Endothelial cell of umbilical vein (primary cell): ENCODE data around the gene MALT1. TPM values are rescaled to one million over a fixed set of nuclear protein-coding genes. Genes with fewer than 3 reads are reported as not detected.

Experiments
- BruUV-seq: library from RNA; stranded (reverse); fragments of 400-500 nt; replicated peaks from 2 replicates; lab custom pipeline; 2021; lab: Mats Ljungman, UMichigan
- CTCF ChIA-PET: fragments of 300-600, 350-600 bp; sonication (Branson Sonifier 250); formaldehyde crosslinking; loops from one replicate; lab custom pipeline; 2021; ENCODE audit warnings: antibody characterized with exemption, inconsistent platforms; lab: Charles Lee
- POLR2A ChIA-PET: fragments of 300-600, 350-600 bp; sonication (Branson Sonifier 250); formaldehyde crosslinking; loops from one replicate; lab custom pipeline; 2021; ENCODE audit warnings: antibody characterized with exemption, inconsistent platforms; lab: Charles Lee
- DNase-seq: peaks from one replicate; pipeline ENCODE4 v3.0.0-alpha.2; 2011; ENCODE audit warnings: low read depth, low spot score
- FAIRE-seq: peaks from 2 replicates; lab custom pipeline; 2011; peaks lifted over from hg19 to GRCh38; lab: Jason Lieb, UNC
- H2AFZ ChIP-seq: 2 replicates; pipeline ENCODE4 v1.6.0; 2012; ENCODE audit warnings: low read depth, low read length, control low read depth, inconsistent platforms
- H3K27ac ChIP-seq: 2 replicates; pipeline ENCODE4 v1.5.1; 2011; ENCODE audit warnings: low read depth, mild to moderate bottlenecking, control low read depth, low read length, moderate library complexity; ENCODE audit not compliant: insufficient read depth
- H3K27me3 ChIP-seq, 2 experiments: 2 replicates each; pipeline versions ENCODE4 v1.6.0 to v1.6.1; 2011; ENCODE audit warnings: low read length in 2 of 2, mixed read lengths in 1 of 2; ENCODE audit not compliant: control insufficient read depth in 2 of 2, insufficient read depth in 2 of 2
- H3K36me3 ChIP-seq, 2 experiments: 2 replicates in 1 of 2; 3 replicates in 1 of 2; pipeline ENCODE4 v1.5.1; 2011; ENCODE audit warnings: low read length in 2 of 2, mild to moderate bottlenecking in 1 of 2, moderate library complexity in 1 of 2; ENCODE audit not compliant: control insufficient read depth in 2 of 2, insufficient read depth in 2 of 2; ENCODE audit errors: extremely low read depth in 1 of 2
- H3K4me1 ChIP-seq: 3 replicates; pipeline ENCODE4 v1.5.1; 2011; ENCODE audit warnings: mild to moderate bottlenecking, low read length; ENCODE audit not compliant: control insufficient read depth, insufficient read depth; ENCODE audit errors: extremely low read depth
- H3K4me2 ChIP-seq: 2 replicates; pipeline ENCODE4 v1.6.1; 2011; ENCODE audit warnings: low read length, control low read depth, mixed read lengths; ENCODE audit not compliant: insufficient read depth
- H3K4me3 ChIP-seq, 3 experiments: fragments of 200-600 bp in 1 of 3; sonication (generic), shearing (Covaris generic) in 1 of 3; replicated peaks in 1 of 3; 2 replicates each; pipeline ENCODE4 v1.5.1; 2011 to 2016; ENCODE audit warnings: control low read depth in 3 of 3, low read length in 3 of 3, mild to moderate bottlenecking in 2 of 3, inconsistent platforms in 1 of 3, low read depth in 1 of 3, moderate library complexity in 1 of 3; ENCODE audit not compliant: insufficient read depth in 1 of 3
- H3K79me2 ChIP-seq: 2 replicates; pipeline ENCODE4 v1.6.0; 2012; ENCODE audit warnings: low read length, inconsistent platforms; ENCODE audit not compliant: control insufficient read depth, insufficient read depth
- H3K9ac ChIP-seq: replicated peaks from 2 replicates; pipeline ENCODE3; 2011; ENCODE audit warnings: low read length, control low read depth; ENCODE audit not compliant: insufficient read depth; ENCODE audit errors: extremely low read depth
- H3K9me1 ChIP-seq: replicated peaks from 3 replicates; pipeline ENCODE4 v1.6.0; 2011; ENCODE audit warnings: mild to moderate bottlenecking, low read length; ENCODE audit not compliant: control insufficient read depth, insufficient read depth; ENCODE audit errors: extremely low read depth
- H3K9me3 ChIP-seq: replicated peaks from 2 replicates; pipeline ENCODE4 v1.5.1; 2012; ENCODE audit warnings: low read length, inconsistent platforms; ENCODE audit not compliant: control insufficient read depth, insufficient read depth
- H4K20me1 ChIP-seq: replicated peaks from 2 replicates; pipeline ENCODE3; 2011; ENCODE audit warnings: mild to moderate bottlenecking, low read length; ENCODE audit not compliant: control insufficient read depth, insufficient read depth; ENCODE audit errors: extremely low read depth
- EZH2 ChIP-seq: IDR thresholded peaks from 2 replicates; pipeline ENCODE4 v1.6.1; 2012; ENCODE audit warnings: borderline replicate concordance, low read depth, mild to moderate bottlenecking, moderate library complexity, low read length, inconsistent platforms; ENCODE audit not compliant: severe bottlenecking
- FOS ChIP-seq: IDR thresholded peaks from 2 replicates; pipeline ENCODE4 v1.6.1; 2011; ENCODE audit warnings: mild to moderate bottlenecking, low read length, moderate library complexity, borderline replicate concordance; ENCODE audit not compliant: insufficient read depth
- GATA2 ChIP-seq: IDR thresholded peaks from 2 replicates; pipeline ENCODE4 v1.7.0; 2011; ENCODE audit warnings: low read depth, mild to moderate bottlenecking, moderate library complexity, mixed read lengths, low read length; ENCODE audit not compliant: insufficient read length, insufficient read depth
- JUN ChIP-seq: IDR thresholded peaks from 2 replicates; pipeline ENCODE4 v1.6.1; 2011; ENCODE audit warnings: borderline replicate concordance, low read depth; ENCODE audit not compliant: insufficient read length, insufficient read depth
- MYC ChIP-seq: IDR thresholded peaks from one replicate; pipeline ENCODE4 v1.6.1; 2011; ENCODE audit warnings: mild to moderate bottlenecking, low read depth, low read length
- POLR2A ChIP-seq: IDR thresholded peaks from 2 replicates; pipeline ENCODE4 v1.6.1; 2012; ENCODE audit warnings: low read depth, mild to moderate bottlenecking, control low read depth, low read length
- POLR2AphosphoS5 ChIP-seq: IDR thresholded peaks from 2 replicates; pipeline ENCODE4 v1.6.1; 2012; ENCODE audit warnings: low read depth, mild to moderate bottlenecking, control low read depth, low read length, moderate library complexity; ENCODE audit not compliant: insufficient read depth
- dilution Hi-C: fragments of 300-500 bp; cut with MboI; formaldehyde crosslinking; loops from one replicate; pipeline ENCODE4 v1.15.0; 2019; ENCODE audit warnings: low sequenced_read_pairs; ENCODE audit not compliant: extremely low pct_ligation_motif_present
- intact Hi-C: fragments of 100-400 bp; cut with micrococcal nuclease; formaldehyde crosslinking; loops from one replicate; pipeline ENCODE4 v1.10.0; 2022
- polyA plus RNA-seq, 4 experiments: library from polyadenylated mRNA; depleted of rRNA in 3 of 4; stranded (reverse) in 3 of 4; unstranded in 1 of 4; fragments of >200 nt; gene quantifications; 2 replicates each; pipeline versions ENCODE4 v1.2.1 to v1.2.3, GENCODE V29; 2011 to 2012; ENCODE audit warnings: missing spikeins in 1 of 4
- total RNA-seq: library from RNA; stranded (reverse); gene quantifications from 2 replicates; pipeline ENCODE4 v1.2.3, GENCODE V29; 2021
- TF ChIP-seq, protein P1 (sequence below), 2 donors: IDR thresholded peaks; 1 replicate in 1 of 2; 2 replicates in 1 of 2; pipeline ENCODE4 v1.5.1; 2011; ENCODE audit warnings: low read length in 2 of 2, mild to moderate bottlenecking in 2 of 2, moderate library complexity in 2 of 2, control low read depth in 1 of 2, inconsistent platforms in 1 of 2, low read depth in 1 of 2; ENCODE audit not compliant: insufficient read depth in 1 of 2; ENCODE audit errors: extremely low read depth in 1 of 2
- TF ChIP-seq, protein P2 (sequence below): IDR thresholded peaks from 2 replicates; pipeline ENCODE4 v1.6.1; 2011; ENCODE audit not compliant: insufficient read depth, insufficient read length

MALT1 gene
- total and polyA plus RNA-seq, 2 donors (not counting 3 experiments of a cell fraction or from before 2014, with no cell fraction given) = 2.8 to 5.1 TPM

DNA sequence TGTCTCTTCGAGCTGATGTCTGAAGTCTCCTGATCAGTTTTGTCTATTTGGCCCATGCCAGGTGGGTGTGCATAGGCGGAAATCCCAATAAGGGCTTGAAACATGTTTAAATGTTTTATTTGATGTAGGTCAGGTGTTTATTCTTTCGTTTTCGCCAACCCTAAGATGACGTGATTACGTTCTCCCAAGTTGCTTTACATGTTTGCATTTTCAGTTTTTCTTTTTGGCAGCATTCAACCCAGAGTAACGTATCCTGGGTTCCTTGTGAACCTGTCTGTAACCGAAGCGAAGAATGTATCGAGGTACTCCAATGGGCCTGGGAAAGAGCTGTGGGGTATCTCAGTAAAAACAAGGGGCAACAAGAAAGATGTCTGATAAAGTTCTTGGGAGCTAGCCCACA is 45.4 kb upstream of the MALT1 start:
- DNase-seq (no peak), FAIRE-seq (no peak)
- Histone ChIP-seq H3K36me3 (no peaks in the 10 kb centered on the region), H2AFZ (no peak overlapping the region), H4K20me1 (no peaks in the 10 kb centered on the region), H3K4me3 (no peak overlapping the region), H3K9ac (no peak overlapping the region), H3K4me2 (no peak overlapping the region), H3K79me2 (no peaks in the 10 kb centered on the region), H3K27ac (no peak overlapping the region), H3K9me1 (no peaks in the 10 kb centered on the region), H3K4me1 (no peaks in the 10 kb centered on the region), H3K9me3 (no peaks in the 10 kb centered on the region), H3K27me3 (peaks cover 4 to 8% of the 10 kb centered on the region in 2 experiments)
- TF ChIP-seq FOS (no peak), JUN (no peak), GATA2 (no peak), POLR2A (no peak), MYC (no peak), POLR2AphosphoS5 (no peak), EZH2 (no peak)
- TF ChIP-seq, protein P1, sequence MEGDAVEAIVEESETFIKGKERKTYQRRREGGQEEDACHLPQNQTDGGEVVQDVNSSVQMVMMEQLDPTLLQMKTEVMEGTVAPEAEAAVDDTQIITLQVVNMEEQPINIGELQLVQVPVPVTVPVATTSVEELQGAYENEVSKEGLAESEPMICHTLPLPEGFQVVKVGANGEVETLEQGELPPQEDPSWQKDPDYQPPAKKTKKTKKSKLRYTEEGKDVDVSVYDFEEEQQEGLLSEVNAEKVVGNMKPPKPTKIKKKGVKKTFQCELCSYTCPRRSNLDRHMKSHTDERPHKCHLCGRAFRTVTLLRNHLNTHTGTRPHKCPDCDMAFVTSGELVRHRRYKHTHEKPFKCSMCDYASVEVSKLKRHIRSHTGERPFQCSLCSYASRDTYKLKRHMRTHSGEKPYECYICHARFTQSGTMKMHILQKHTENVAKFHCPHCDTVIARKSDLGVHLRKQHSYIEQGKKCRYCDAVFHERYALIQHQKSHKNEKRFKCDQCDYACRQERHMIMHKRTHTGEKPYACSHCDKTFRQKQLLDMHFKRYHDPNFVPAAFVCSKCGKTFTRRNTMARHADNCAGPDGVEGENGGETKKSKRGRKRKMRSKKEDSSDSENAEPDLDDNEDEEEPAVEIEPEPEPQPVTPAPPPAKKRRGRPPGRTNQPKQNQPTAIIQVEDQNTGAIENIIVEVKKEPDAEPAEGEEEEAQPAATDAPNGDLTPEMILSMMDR (IDR thresholded peaks at IDR 0.05; ENCODE audit: extremely low read depth in 1 of 2, insufficient read depth in 1 of 2, low read depth in 1 of 2, low read length in 2 of 2) = no peak
- TF ChIP-seq, protein P2, sequence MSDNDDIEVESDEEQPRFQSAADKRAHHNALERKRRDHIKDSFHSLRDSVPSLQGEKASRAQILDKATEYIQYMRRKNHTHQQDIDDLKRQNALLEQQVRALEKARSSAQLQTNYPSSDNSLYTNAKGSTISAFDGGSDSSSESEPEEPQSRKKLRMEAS = no peak
- dilution Hi-C loops (no loop called here), intact Hi-C loops (no loop called here)
- POLR2A ChIA-PET = no interaction called here
- CTCF ChIA-PET = no interaction called here
- no TSS peak for BruUV-seq
